Epithelial cell of esophagus (primary cell): Measurements from ENCODE around the gene ZNF420.
"Not testable (repeated sequence)": the region's sequence is repeated elsewhere in the genome, so short reads cannot be mapped to it uniquely, and the experiment has no call there.

Source experiments
- DNase-seq: peaks from one replicate; pipeline ENCODE4 v3.0.0; 2010; ENCODE audit warnings: low read depth
- H3K4me3 ChIP-seq: 2 replicates; pipeline ENCODE4 v1.5.1; 2011; ENCODE audit warnings: mild to moderate bottlenecking, low read length, control low read depth
- TF ChIP-seq, protein P1 (sequence below): IDR thresholded peaks from 2 replicates; pipeline ENCODE4 v1.5.1; 2011; ENCODE audit warnings: low read depth, mild to moderate bottlenecking, low read length, control low read depth, inconsistent platforms; ENCODE audit not compliant: insufficient read depth; ENCODE audit errors: missing control alignments

The ZNF420 gene

GRCh38 chr19:37095859-37096258, 17.6 kb downstream of the ZNF420 start:
- no peak for DNase-seq
- H3K4me3 ChIP-seq, result no peak overlapping the region
- TF ChIP-seq, protein P1, sequence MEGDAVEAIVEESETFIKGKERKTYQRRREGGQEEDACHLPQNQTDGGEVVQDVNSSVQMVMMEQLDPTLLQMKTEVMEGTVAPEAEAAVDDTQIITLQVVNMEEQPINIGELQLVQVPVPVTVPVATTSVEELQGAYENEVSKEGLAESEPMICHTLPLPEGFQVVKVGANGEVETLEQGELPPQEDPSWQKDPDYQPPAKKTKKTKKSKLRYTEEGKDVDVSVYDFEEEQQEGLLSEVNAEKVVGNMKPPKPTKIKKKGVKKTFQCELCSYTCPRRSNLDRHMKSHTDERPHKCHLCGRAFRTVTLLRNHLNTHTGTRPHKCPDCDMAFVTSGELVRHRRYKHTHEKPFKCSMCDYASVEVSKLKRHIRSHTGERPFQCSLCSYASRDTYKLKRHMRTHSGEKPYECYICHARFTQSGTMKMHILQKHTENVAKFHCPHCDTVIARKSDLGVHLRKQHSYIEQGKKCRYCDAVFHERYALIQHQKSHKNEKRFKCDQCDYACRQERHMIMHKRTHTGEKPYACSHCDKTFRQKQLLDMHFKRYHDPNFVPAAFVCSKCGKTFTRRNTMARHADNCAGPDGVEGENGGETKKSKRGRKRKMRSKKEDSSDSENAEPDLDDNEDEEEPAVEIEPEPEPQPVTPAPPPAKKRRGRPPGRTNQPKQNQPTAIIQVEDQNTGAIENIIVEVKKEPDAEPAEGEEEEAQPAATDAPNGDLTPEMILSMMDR, result no peak

- DNase-seq, result no peak
- TF ChIP-seq, protein P1, result no peak
- no peak overlapping the region for H3K4me3 ChIP-seq
Observed at GRCh38 chr19:37098570-37098969, 20.3 kb downstream of the ZNF420 start.

DNA sequence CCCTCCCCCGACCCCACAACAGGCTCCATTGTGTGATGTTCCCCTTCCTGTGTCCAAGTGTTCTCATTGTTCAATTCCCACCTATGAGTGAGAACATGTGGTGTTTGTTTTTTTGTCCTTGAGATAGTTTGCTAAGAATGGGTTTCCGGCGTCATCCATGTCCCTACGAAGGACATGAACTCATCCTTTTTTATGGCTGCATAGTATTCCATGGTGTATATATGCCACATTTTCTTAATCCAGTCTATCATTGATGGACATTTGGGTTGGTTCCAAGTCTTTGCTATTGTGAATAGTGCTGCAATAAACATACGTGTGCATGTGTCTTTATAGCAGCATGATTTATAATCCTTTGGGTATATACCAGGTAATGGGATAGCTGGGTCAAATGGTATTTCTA, 25.9 kb downstream of the ZNF420 start:
- not testable (repeated sequence) for H3K4me3 ChIP-seq, DNase-seq

- H3K4me3 ChIP-seq, DNase-seq: not testable (repeated sequence)
Observed at GRCh38 chr19:37111753-37112152, 33.5 kb downstream of the ZNF420 start.

DNA sequence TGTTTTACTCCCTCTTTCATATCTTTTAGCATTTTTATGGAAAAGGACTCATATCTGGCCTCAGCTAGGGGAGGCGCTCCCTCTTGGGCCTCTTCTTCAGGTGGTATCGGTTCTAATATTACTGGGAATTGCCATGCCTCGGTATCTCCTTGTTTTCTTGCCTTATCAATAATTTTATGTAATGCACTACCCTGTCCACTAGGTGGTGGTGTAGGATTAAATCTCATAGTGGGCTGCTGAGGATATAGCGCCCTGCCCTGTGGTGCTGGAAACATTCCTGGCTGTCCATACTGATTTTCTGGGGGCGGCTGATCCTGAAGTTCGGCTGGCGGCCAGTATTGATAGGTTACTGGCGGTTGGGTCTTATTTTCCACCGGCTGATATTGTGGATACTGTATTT, 35.8 kb downstream of the ZNF420 start:
- TF ChIP-seq, protein P1, result no peak
- H3K4me3 ChIP-seq, result no peak overlapping the region
- DNase-seq, result no peak

GRCh38 chr19:37122093-37122492, 43.9 kb downstream of the ZNF420 start:
- H3K4me3 ChIP-seq, DNase-seq: not testable (repeated sequence)

DNA sequence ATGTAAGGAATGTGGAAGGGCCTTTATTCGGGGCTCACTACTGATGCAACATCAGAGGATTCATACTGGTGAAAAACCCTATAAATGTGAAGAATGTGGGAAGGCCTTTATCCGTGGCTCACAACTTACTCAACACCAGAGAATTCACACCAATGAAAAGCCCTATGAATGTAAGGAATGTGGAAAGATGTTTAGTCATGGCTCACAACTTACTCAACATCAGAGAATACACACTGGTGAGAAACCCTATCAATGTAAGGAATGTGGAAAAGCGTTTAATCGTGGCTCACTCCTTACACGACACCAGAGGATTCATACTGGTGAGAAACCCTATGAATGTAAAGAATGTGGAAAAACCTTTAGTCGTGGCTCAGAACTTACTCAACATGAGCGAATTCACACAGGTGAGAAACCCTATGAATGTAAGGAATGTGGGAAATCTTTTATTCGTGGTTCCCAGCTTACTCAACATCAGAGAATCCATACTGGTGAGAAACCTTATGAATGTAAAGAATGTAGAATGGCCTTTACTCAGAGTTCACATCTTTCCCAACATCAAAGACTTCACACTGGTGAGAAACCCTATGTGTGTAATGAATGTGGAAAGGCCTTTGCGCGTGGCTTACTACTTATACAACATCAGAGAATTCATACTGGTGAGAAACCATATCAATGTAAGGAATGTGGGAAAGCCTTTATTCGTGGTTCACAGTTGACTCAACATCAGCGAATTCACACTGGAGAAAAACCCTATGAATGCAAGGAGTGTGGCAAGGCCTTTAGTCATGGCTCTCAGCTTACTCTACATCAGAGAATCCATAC, 50.0 kb downstream of the ZNF420 start:
- H3K4me3 ChIP-seq, result no peak overlapping the region
- no peak for DNase-seq
- TF ChIP-seq, protein P1, result no peak

DNA sequence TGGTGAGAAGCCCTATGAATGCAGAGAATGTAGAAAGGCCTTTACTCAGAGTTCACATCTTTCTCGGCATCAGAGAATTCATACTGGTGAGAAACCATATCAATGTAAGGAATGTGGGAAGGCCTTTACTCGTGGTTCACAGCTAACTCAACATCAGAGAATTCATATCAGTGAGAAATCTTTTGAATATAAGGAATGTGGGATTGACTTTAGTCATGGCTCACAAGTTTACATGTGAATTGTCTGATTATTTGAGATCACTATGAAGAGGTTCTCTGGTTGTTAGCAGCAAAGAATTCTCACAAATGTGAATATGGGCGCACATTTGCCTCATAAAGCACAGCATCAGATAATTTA, 50.6 kb downstream of the ZNF420 start:
- DNase-seq, result no peak
- no peak overlapping the region for H3K4me3 ChIP-seq
- TF ChIP-seq, protein P1, result no peak
